HUES6 (cell line): ENCODE data around the gene HMX1.

Experiments used
- H3K27ac ChIP-seq: 2 replicates; pipeline ENCODE4 v1.7.0; 2013; ENCODE audit warnings: low read depth, mild to moderate bottlenecking, low read length, inconsistent platforms
- H3K27me3 ChIP-seq: 2 replicates; pipeline ENCODE4 v1.6.1; 2013; ENCODE audit warnings: low read length; ENCODE audit not compliant: control insufficient read depth, insufficient read depth
- H3K36me3 ChIP-seq: 2 replicates; pipeline ENCODE4 v1.6.1; 2013; ENCODE audit warnings: low read length; ENCODE audit not compliant: control insufficient read depth, insufficient read depth
- H3K4me1 ChIP-seq: 2 replicates; pipeline ENCODE4 v1.6.1; 2013; ENCODE audit warnings: low read length; ENCODE audit not compliant: control insufficient read depth, insufficient read depth
- H3K4me3 ChIP-seq: 2 replicates; pipeline ENCODE4 v1.5.1; 2013; ENCODE audit warnings: low read depth, low read length
- H3K9ac ChIP-seq: one replicate; pipeline ENCODE4 v1.6.1; 2013; ENCODE audit warnings: mild to moderate bottlenecking, low read length
- H3K9me3 ChIP-seq: 2 replicates; pipeline ENCODE4 v1.6.1; 2013; ENCODE audit warnings: low read depth, low read length; ENCODE audit not compliant: control insufficient read depth, insufficient read depth

The HMX1 gene

DNA sequence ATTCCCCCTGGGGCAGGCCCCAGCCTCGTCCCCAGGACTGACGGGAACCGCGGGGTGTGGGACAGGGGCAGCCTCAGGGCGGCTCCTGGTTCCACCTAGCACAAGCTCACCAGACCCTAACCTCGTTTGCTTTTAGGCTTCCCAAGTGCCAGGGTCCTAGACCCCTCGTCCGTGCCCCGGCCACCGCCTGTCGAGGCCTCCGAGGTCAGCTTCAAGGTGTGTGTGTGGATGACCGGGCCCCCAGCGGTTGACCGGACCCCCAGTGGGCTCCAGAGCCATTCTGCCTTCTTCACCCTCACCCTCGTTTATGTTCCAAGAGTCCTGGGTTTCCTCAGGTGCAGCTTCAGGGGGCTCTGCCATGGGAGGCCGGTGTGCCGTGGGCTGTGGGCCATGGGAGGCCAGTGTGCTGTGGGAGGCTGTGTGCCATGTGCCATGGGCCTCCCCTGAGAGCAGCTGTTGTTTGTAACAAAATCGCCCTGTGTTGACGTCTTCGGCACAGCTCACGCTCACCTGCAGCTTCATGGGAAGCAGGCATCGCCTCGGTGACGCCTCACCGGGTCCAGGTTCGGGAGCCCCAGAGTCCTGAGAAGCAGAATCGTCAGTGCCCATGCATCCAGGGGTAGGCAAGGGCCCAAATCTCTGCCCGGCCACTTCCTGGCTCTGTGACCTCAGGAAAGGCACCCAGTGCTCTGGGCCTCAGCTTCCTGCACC is 43.0 kb upstream of the HMX1 start:
- H3K4me3 ChIP-seq, result no peak overlapping the region
- H3K4me1 ChIP-seq, result peaks cover 5% of the 10 kb centered on the region; the same call in 1 of the 2 replicates
- no peaks in the 10 kb centered on the region for H3K36me3 ChIP-seq
- no peaks in the 10 kb centered on the region for H3K9me3 ChIP-seq
- H3K27me3 ChIP-seq, result peaks cover 62% of the 10 kb centered on the region
- no peak overlapping the region for H3K9ac ChIP-seq
- no peak overlapping the region for H3K27ac ChIP-seq

DNA sequence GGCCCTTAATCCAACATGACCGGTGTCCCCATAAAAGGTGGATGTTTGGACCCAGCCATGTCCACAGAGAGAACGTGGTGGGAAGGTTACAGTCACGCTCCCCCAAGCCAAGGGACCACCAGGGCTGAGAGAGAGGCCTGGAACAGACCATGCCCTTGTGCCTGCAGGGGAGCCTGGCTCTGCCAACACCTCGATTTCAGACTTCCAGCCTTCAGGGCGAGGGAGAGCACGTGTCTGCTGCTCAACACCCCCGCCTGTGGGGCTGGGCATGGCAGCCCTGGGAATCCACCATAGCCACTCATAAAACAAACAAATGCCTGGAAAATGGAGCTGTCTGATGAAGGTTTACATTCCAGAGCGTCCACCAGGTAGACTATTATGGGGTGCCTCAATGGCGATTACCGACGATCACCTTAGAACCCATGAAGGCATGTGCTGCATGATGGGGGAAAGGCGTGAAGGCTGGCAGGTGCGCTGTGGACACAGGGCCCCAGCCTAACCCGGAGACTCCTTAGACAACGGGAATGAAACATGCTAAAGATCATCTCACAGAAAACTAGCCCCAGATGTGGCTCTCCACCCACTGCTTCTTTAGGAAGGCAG is 42.3 kb upstream of the HMX1 start:
- no peak overlapping the region for H3K4me3 ChIP-seq
- no peaks in the 10 kb centered on the region for H3K9me3 ChIP-seq
- H3K27ac ChIP-seq, result no peak overlapping the region
- no peaks in the 10 kb centered on the region for H3K36me3 ChIP-seq
- peaks cover 5% of the 10 kb centered on the region; the same call in 1 of the 2 replicates for H3K4me1 ChIP-seq
- H3K9ac ChIP-seq, result no peak overlapping the region
- H3K27me3 ChIP-seq, result peaks cover 59% of the 10 kb centered on the region

DNA sequence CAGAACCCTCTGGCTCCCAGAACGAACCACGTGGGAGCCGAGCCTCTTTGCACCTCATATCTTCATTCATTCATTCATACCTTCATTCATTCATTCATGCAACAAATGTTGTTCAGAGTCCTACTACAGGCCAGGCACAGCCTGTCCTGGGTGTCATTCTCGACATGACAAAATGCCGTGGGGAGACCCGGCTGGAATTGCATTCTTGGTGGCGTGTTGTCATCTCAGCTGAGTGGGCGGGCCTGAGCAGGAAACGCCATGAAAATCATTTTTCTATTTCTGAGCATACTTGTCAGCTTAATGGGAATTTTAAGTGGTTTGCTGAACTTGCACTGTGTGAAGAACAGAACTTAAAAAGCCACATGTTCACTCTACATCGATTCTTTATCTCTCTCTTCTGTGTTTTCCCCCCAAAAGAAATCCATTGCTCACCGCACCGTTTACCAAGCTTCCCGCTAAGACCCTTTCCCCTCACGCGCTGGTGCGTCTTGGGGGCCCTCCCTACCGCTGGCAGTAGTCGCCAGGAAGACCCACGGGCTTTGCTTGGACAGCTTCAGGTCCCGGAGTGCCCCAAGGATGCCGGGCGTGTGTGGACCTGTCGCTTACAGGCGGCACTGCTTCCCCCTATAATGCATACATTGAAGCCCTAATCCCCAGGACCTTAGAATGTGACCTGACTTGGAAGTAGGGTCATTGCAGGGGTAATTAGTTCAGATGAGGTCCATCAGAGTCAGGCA is 41.6 kb upstream of the HMX1 start:
- peaks cover 5% of the 10 kb centered on the region; the same call in 1 of the 2 replicates for H3K4me1 ChIP-seq
- H3K27ac ChIP-seq, result no peak overlapping the region
- H3K4me3 ChIP-seq, result no peak overlapping the region
- no peaks in the 10 kb centered on the region for H3K9me3 ChIP-seq
- H3K36me3 ChIP-seq, result no peaks in the 10 kb centered on the region
- H3K27me3 ChIP-seq, result peaks cover 58% of the 10 kb centered on the region
- no peak overlapping the region for H3K9ac ChIP-seq

DNA sequence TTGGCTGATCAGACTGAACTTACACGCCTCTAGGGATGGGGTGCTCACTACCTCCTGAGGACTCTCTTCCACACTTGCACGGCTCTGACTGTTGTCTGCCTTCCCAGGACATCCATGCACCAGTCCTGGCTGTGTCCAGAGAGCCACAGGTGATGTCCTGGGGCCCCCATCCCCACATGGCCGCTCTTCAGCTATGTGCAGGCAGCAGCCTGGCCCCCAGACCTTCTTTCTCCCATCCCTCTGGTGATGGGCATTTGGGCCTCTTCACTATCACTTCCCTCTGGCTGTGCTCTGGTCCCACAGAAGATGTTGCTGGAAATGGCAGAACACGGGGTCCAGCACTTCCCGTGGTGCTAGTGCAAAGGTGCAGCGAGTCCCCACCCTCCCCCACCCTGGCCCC is 40.9 kb upstream of the HMX1 start:
- H3K4me1 ChIP-seq, result peaks cover 3% of the 10 kb centered on the region; the same call in 1 of the 2 replicates
- peaks cover 58% of the 10 kb centered on the region for H3K27me3 ChIP-seq
- no peak overlapping the region for H3K4me3 ChIP-seq
- no peaks in the 10 kb centered on the region for H3K9me3 ChIP-seq
- H3K36me3 ChIP-seq, result no peaks in the 10 kb centered on the region
- no peak overlapping the region for H3K27ac ChIP-seq
- H3K9ac ChIP-seq, result no peak overlapping the region

DNA sequence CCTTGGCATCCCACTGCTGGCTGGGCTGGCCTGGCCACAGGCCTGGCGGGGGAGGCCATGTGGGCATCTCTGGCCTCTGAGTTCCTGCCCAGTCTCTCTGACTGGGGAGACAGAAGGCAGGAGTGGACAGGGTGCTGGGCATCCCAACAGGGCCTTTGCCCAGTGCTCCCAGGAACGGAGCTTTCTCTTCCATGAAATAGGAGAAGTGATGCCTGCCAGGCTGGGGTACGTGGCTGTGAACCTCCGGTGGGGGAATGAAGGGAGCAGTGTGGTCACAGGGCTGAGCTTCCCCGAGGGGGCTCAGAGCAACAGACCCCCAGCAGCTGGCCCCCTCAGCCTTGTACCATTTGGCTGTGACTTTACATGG is 40.4 kb upstream of the HMX1 start:
- H3K27me3 ChIP-seq, result peaks cover 58% of the 10 kb centered on the region
- H3K4me1 ChIP-seq, result peaks cover 3% of the 10 kb centered on the region; the same call in 1 of the 2 replicates
- no peak overlapping the region for H3K4me3 ChIP-seq
- no peaks in the 10 kb centered on the region for H3K9me3 ChIP-seq
- no peak overlapping the region for H3K27ac ChIP-seq
- no peak overlapping the region for H3K9ac ChIP-seq
- no peaks in the 10 kb centered on the region for H3K36me3 ChIP-seq

DNA sequence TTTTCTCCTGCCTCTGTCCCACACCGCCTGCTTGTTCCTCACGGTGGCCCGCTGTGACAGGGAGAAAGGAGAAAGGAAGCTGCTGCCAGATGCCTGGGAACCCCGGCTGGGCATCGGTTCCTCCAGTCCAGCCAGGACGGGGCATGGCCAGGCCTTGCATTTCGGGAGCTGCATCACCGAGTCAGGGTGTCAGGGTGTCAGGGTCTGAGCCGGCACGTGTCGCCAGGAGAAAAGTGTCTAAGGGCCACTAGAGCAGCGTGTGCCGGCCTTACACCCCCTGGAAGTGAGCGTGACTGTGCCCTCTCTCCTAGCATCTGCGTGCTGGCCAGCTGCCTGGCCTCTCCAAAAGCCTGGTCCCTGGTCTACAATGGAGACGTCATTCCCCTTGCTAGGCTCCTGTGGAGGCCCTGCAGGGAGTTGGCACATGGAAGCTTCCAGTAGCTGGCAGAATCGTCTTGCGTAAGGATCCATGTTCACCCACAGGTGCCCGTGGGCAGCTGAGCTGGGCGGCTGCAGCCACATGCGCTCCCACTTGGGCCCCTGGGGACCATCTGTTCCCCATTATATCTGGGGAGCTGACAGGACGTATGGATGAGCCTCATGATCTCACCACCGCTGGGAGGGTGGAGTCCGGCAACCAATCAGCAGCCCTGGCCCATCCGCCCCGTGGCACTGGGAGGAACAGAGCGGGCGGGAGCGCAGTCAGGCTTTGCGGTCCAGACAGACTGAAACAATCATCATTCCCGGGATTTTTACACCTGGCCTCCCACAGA is 39.9 kb upstream of the HMX1 start:
- no peaks in the 10 kb centered on the region for H3K9me3 ChIP-seq
- no peak overlapping the region for H3K9ac ChIP-seq
- H3K27me3 ChIP-seq, result peaks cover 57% of the 10 kb centered on the region; the same call in 1 of the 2 replicates
- peaks cover 2% of the 10 kb centered on the region; the same call in 1 of the 2 replicates for H3K4me1 ChIP-seq
- no peaks in the 10 kb centered on the region for H3K36me3 ChIP-seq
- no peak overlapping the region for H3K27ac ChIP-seq
- H3K4me3 ChIP-seq, result no peak overlapping the region

DNA sequence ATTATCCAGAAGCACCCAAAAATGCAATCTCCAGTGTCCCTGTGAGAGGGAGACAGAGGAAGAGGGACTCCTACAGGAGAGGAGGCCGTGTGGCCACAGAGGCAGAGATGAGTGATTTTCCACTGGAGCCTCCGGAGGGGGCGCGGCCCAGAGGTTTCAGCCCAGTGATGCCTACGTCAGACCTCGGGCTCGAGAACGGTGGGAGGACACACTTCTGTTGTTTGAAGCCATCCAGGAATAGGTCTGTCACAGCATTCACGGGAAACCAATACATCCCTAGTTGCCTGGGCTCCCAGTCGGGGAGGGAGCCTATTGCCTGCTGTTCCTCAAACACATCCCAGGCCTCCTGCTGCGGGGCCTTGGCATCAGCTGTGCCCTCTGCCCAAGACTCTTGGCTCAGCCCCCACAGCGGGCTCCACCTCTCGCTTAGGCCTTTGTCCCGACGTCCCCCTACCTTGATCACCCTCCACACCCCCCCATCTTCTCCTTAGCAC is 39.2 kb upstream of the HMX1 start:
- Histone ChIP-seq H3K27me3 (peaks cover 55% of the 10 kb centered on the region; the same call in 1 of the 2 replicates), H3K36me3 (no peaks in the 10 kb centered on the region), H3K4me1 (no peaks in the 10 kb centered on the region), H3K9me3 (no peaks in the 10 kb centered on the region), H3K4me3 (no peak overlapping the region), H3K27ac (no peak overlapping the region), H3K9ac (no peak overlapping the region)

DNA sequence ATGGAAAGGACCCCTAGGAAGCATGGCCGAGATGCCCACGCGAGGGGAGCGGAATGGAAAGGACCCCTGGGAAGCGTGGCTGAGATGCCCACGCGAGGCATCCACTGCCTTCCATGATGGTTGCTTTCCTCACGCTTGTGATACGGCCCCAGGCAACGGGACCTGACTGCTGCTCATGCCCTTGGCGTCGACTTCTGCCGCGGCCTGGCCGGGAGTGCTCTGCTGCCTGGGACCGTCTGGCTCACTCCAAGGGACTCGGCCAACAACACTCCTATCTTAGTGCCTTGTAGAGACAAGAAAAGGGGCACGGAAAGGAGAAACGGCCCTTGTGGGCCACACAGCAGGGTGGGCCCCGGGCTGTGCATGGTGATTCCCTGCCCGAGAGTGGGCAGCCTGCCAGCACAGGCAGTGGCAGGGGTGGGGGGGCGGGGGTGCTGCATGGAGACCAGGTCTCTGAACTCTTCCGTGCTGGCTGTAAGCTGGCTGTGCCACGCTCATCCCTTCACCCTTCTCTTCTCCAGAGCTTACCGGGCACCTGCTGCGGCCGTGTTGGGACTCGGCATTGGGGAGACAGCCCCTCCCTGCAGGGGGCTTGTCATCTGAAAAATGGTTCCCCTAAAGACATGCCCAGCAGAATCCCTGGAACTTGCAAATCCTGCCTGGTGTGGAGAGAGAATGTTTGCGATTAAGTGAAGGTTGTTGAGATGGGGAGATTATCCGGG is 38.6 kb upstream of the HMX1 start:
- no peaks in the 10 kb centered on the region for H3K36me3 ChIP-seq
- H3K4me1 ChIP-seq, result no peaks in the 10 kb centered on the region
- H3K27ac ChIP-seq, result no peak overlapping the region
- no peak overlapping the region for H3K9ac ChIP-seq
- no peaks in the 10 kb centered on the region for H3K9me3 ChIP-seq
- peaks cover 51% of the 10 kb centered on the region; the same call in 1 of the 2 replicates for H3K27me3 ChIP-seq
- H3K4me3 ChIP-seq, result no peak overlapping the region

DNA sequence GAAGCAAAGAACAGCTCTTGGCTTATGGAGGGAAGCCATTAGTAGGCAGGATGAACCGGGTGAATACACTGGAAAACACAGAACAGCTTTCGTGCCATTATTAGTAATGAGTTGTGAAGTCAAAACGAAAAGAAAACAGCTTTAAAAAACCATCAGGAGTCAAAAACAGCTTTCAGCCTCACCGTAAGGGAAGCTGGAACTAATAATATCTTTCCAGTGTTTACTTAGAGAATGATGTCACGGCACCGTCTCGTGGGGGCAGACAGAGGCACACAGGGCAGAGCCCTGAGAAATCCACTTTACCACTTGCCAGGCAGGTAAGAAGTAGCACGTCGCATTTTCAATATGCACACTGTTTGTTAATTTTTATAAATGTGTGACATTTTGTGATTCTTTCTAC is 37.9 kb upstream of the HMX1 start:
- Histone ChIP-seq H3K9ac (no peak overlapping the region), H3K36me3 (no peaks in the 10 kb centered on the region), H3K27me3 (peaks cover 51% of the 10 kb centered on the region; the same call in 1 of the 2 replicates), H3K27ac (no peak overlapping the region), H3K4me3 (no peak overlapping the region), H3K9me3 (no peaks in the 10 kb centered on the region), H3K4me1 (no peaks in the 10 kb centered on the region)

DNA sequence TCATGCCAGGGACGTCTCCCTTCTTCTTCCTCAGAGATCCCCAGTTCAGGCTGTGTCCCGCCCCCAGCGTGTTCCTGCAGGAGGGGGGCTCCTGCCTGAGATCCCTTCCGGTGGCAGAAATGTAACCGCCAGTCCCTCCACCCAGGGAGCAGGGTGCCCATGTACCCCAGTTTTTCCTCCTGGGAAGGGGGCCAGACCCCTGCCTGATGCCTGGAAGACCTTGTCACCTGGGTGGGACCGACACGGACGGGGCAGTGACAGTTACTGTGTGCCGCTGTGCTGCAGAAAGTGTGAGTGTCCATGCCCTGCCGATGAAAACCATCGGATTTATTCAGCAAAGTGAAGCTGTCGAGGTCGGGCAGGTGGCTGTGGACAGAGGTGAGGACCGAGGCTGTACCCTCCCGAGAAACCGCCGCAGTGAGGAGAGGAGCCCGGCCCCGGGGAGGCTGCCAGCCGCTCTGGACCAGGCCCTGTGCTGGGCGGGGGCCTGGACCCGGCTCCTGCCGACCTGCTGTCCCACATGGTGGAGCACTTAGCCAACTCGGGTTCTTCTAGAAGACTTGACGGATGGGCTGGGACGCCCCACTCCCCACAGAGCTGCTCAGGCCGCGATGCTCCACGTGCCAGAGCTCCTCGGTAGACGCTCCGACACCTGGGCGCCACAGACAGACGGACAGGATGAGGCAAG is 36.7 kb upstream of the HMX1 start:
- H3K9me3 ChIP-seq, result no peaks in the 10 kb centered on the region
- H3K27me3 ChIP-seq, result peaks cover 53% of the 10 kb centered on the region; the same call in 1 of the 2 replicates
- no peak overlapping the region for H3K9ac ChIP-seq
- H3K27ac ChIP-seq, result no peak overlapping the region
- H3K4me1 ChIP-seq, result no peaks in the 10 kb centered on the region
- H3K36me3 ChIP-seq, result no peaks in the 10 kb centered on the region
- no peak overlapping the region for H3K4me3 ChIP-seq
